ENCODE measurements around the gene MAN1B1.
"Not testable (repeated sequence)": the region's sequence is repeated elsewhere in the genome, so short reads cannot be mapped to it uniquely, and the experiment has no call there.

MAN1B1 gene

GRCh38 chr9:137130176-137130755, 43.5 kb downstream of the MAN1B1 start:
- no peak for DNase-seq

GRCh38 chr9:137134191-137134590, 47.4 kb downstream of the MAN1B1 start:
- no peak for DNase-seq

- DNase-seq, result not testable (repeated sequence)
Observed at GRCh38 chr9:137135154-137135553, 48.4 kb downstream of the MAN1B1 start.

GRCh38 chr9:137136261-137136880, 49.6 kb downstream of the MAN1B1 start:
- DNase-seq, result peak; percentile 21

- DNase-seq, result peak; percentile 55
Observed at GRCh38 chr9:137136881-137137607, 50.3 kb downstream of the MAN1B1 start.

- peak; percentile 30 for DNase-seq
Observed at GRCh38 chr9:137138058-137138721, 51.4 kb downstream of the MAN1B1 start.

GRCh38 chr9:137138722-137139467, 52.1 kb downstream of the MAN1B1 start, which contains the start of gene GRIN1:
Gene GRIN1 (plus strand): TSS chr9:137139154. CDS start chr9:137139487, 333 bp downstream.
- no peak for DNase-seq

GRCh38 chr9:137139468-137140150, 52.8 kb downstream of the MAN1B1 start:
- DNase-seq, result no peak

- no peak for DNase-seq
Observed at GRCh38 chr9:137140151-137141012, 53.6 kb downstream of the MAN1B1 start.

GRCh38 chr9:137141050-137141810, 54.4 kb downstream of the MAN1B1 start:
- DNase-seq, result no peak

- DNase-seq, result no peak
Observed at GRCh38 chr9:137141976-137142936, 55.5 kb downstream of the MAN1B1 start.

- no peak for DNase-seq
Observed at GRCh38 chr9:137143459-137143858, 56.7 kb downstream of the MAN1B1 start.

- no peak for DNase-seq
Observed at GRCh38 chr9:137145731-137146526, 59.1 kb downstream of the MAN1B1 start.

GRCh38 chr9:137146527-137146918, 59.7 kb downstream of the MAN1B1 start:
- DNase-seq, result no peak

GRCh38 chr9:137147091-137147792, 60.5 kb downstream of the MAN1B1 start:
- DNase-seq, result no peak

GRCh38 chr9:137147793-137148160, 61.0 kb downstream of the MAN1B1 start:
- DNase-seq, result no peak

GRCh38 chr9:137148242-137148641, 61.5 kb downstream of the MAN1B1 start:
- no peak for DNase-seq

- peak; percentile 18 for DNase-seq
Observed at GRCh38 chr9:137148661-137149060, 61.9 kb downstream of the MAN1B1 start.

All from NCI-H345 (cell line).